Measurements from ENCODE around the gene BGN. TPM values are rescaled to one million over a fixed set of nuclear protein-coding genes. Genes with fewer than 3 reads are reported as not detected.

BGN gene
- total and polyA plus RNA-seq, 2 experiments from 2014 or later = 0.87 to 1.8 TPM

- H3K36me3 Mint-ChIP-seq (ENCODE audit: low read depth) = no peaks in the 10 kb centered on the region
- Histone ChIP-seq H3K4me1 (ENCODE audit: insufficient read depth) (no peaks in the 10 kb centered on the region), H3K36me3 (ENCODE audit: insufficient read depth) (no peaks in the 10 kb centered on the region), H3F3A (replicated peaks; ENCODE audit: low read depth) (no peaks in the 10 kb centered on the region), H3K4me3 (no peak overlapping the region), H2AFZ (no peak overlapping the region), H4K20me1 (replicated peaks; ENCODE audit: insufficient read depth) (no peaks in the 10 kb centered on the region), H3K79me2 (replicated peaks; ENCODE audit: insufficient read depth) (no peaks in the 10 kb centered on the region), H3K4me2 (no peak overlapping the region), H3K9me2 (ENCODE audit: insufficient read depth) (no peaks in the 10 kb centered on the region), H3K27ac (ENCODE audit: low read depth) (no peak overlapping the region), H3K27me3 (ENCODE audit: insufficient read depth) (no peaks in the 10 kb centered on the region)
- no peaks in the 10 kb centered on the region for H3K9me3 Mint-ChIP-seq
- TF ChIP-seq CREB1 (CRISPR knock-in tag; IDR thresholded peaks at IDR 0.05; ENCODE audit: low read depth) = no peak
- no peak for TF ChIP-seq CTCF (conservative IDR thresholded peaks at IDR 0.05; ENCODE audit: low read depth in 2 of 2)
- TF ChIP-seq EZH2 (IDR thresholded peaks at IDR 0.05; ENCODE audit: low read depth, unreplicated experiment) = no peak
- TF ChIP-seq ZNF114 (CRISPR knock-in tag; IDR thresholded peaks at IDR 0.05) = no peak
- no peak overlapping the region for H3K4me3 Mint-ChIP-seq
- peaks cover 8% of the 10 kb centered on the region for H3K27me3 Mint-ChIP-seq (ENCODE audit: insufficient read depth, low read depth, poor library complexity)
- no peaks in the 10 kb centered on the region for H3K4me1 Mint-ChIP-seq
- H3K27ac Mint-ChIP-seq = no peak overlapping the region
- DNase-seq (ENCODE audit: low spot score) = no peak
- no peak for ATAC-seq
Observed at GRCh38 chrX:153526042-153526441, 31.3 kb downstream of the BGN start.

DNA sequence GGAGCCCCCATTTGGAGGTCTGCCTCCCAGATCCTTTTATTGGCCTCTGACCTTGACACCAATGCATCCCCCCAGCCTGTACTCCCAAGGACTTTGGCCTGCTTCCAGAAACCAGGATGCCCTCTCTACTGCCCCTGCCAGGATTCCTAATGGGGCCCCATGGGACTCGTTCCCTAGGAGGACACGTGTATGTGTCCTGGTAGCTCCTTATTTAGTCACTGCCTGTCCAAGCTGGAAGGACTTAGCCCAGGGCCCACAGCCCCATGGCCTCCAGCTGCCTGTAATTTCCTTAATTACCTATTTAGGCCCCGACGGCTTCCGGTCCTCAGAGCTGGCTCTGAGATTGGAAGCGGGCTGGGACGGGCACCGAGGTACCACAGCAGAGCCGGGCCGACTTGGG lies 32.0 kb downstream of the BGN start:
- Histone ChIP-seq H3K27ac (ENCODE audit: low read depth) (no peak overlapping the region), H3K4me2 (no peak overlapping the region), H3K27me3 (ENCODE audit: insufficient read depth) (no peaks in the 10 kb centered on the region), H4K20me1 (replicated peaks; ENCODE audit: insufficient read depth) (no peaks in the 10 kb centered on the region), H3K9me2 (ENCODE audit: insufficient read depth) (no peaks in the 10 kb centered on the region), H3K4me1 (ENCODE audit: insufficient read depth) (no peaks in the 10 kb centered on the region), H3F3A (replicated peaks; ENCODE audit: low read depth) (no peaks in the 10 kb centered on the region), H3K79me2 (replicated peaks; ENCODE audit: insufficient read depth) (no peaks in the 10 kb centered on the region), H3K4me3 (no peak overlapping the region), H2AFZ (no peak overlapping the region), H3K36me3 (ENCODE audit: insufficient read depth) (no peaks in the 10 kb centered on the region)
- H3K36me3 Mint-ChIP-seq (ENCODE audit: low read depth) = no peaks in the 10 kb centered on the region
- H3K4me3 Mint-ChIP-seq = no peak overlapping the region
- no peak overlapping the region for H3K27ac Mint-ChIP-seq
- no peak for ATAC-seq
- H3K27me3 Mint-ChIP-seq (ENCODE audit: insufficient read depth, low read depth, poor library complexity) = peaks cover 8% of the 10 kb centered on the region
- DNase-seq (ENCODE audit: low spot score) = no peak
- H3K9me3 Mint-ChIP-seq = no peaks in the 10 kb centered on the region
- H3K4me1 Mint-ChIP-seq = no peaks in the 10 kb centered on the region
- TF ChIP-seq CREB1 (CRISPR knock-in tag; IDR thresholded peaks at IDR 0.05; ENCODE audit: low read depth) (no peak), POLR2AphosphoS5 (IDR thresholded peaks at IDR 0.05; ENCODE audit: low read depth) (no peak), NANOG (IDR thresholded peaks at IDR 0.05; ENCODE audit: borderline replicate concordance) (no peak), STAT1 (IDR thresholded peaks at IDR 0.05; ENCODE audit: unreplicated experiment) (no peak), ZNF331 (CRISPR knock-in tag; IDR thresholded peaks at IDR 0.05; ENCODE audit: low read depth) (no peak), ETS1 (IDR thresholded peaks at IDR 0.05) (no peak), ZNF462 (CRISPR knock-in tag; IDR thresholded peaks at IDR 0.05) (no peak), CTCF (conservative IDR thresholded peaks at IDR 0.05; ENCODE audit: low read depth in 2 of 2) (no peak), ZNF114 (CRISPR knock-in tag; IDR thresholded peaks at IDR 0.05) (no peak), EZH2phosphoT487 (IDR thresholded peaks at IDR 0.05; ENCODE audit: unreplicated experiment) (no peak)

Data from GM23338 (cell line).